ENCODE measurements around the gene ABI3BP.
A peak's percentile ranks its signal among the peaks of the same experiment; 100 is the strongest.

ABI3BP gene

GRCh38 chr3:100720426-100720825 is 272.8 kb downstream of the ABI3BP start:
- no peak for DNase-seq (ENCODE audit: low spot score)

GRCh38 chr3:100719136-100719535 is 274.1 kb downstream of the ABI3BP start:
- no peak for DNase-seq (ENCODE audit: low spot score)

- no peak for DNase-seq (ENCODE audit: low spot score)
Observed at GRCh38 chr3:100717637-100718487, 275.4 kb downstream of the ABI3BP start.

GRCh38 chr3:100717063-100717462 is 276.2 kb downstream of the ABI3BP start:
- DNase-seq (ENCODE audit: low spot score) = no peak

GRCh38 chr3:100715176-100715575 is 278.0 kb downstream of the ABI3BP start:
- no peak for DNase-seq (ENCODE audit: low spot score)

GRCh38 chr3:100710261-100710968 is 282.8 kb downstream of the ABI3BP start:
- peak; percentile 40 for DNase-seq (ENCODE audit: low spot score)

- peak; percentile 8 for DNase-seq (ENCODE audit: low spot score)
Observed at GRCh38 chr3:100709842-100710260, 283.4 kb downstream of the ABI3BP start.

- DNase-seq (ENCODE audit: low spot score) = peak; percentile 96
Observed at GRCh38 chr3:100708989-100709841, 284.0 kb downstream of the ABI3BP start, which contains the start of gene TFG. Gene TFG (plus strand): TSS chr3:100709494. CDS start chr3:100713686, 4,192 bp downstream.

GRCh38 chr3:100708644-100708988 is 284.6 kb downstream of the ABI3BP start:
- no peak for DNase-seq (ENCODE audit: low spot score)

- DNase-seq (ENCODE audit: low spot score) = no peak
Observed at GRCh38 chr3:100706365-100706764, 286.9 kb downstream of the ABI3BP start.

GRCh38 chr3:100703865-100704264 is 289.4 kb downstream of the ABI3BP start:
- no peak for DNase-seq (ENCODE audit: low spot score)

- DNase-seq (ENCODE audit: low spot score) = no peak
Observed at GRCh38 chr3:100702980-100703345, 290.3 kb downstream of the ABI3BP start.

- no peak for DNase-seq (ENCODE audit: low spot score)
Observed at GRCh38 chr3:100702082-100702979, 290.9 kb downstream of the ABI3BP start.

- DNase-seq (ENCODE audit: low spot score) = no peak
Observed at GRCh38 chr3:100700708-100701107, 292.5 kb downstream of the ABI3BP start.

Measured in SW480 (cell line).